GM18508 (cell line): ENCODE data around the gene TJP3.
A peak's percentile ranks its signal among the peaks of the same experiment; 100 is the strongest.

ENCODE experiments used
- ATAC-seq: cut with Tn5 transposase; IDR thresholded peaks from one replicate; pipeline ENCODE4 v1.9.1; 2021; ENCODE audit warnings: moderate number of reproducible peaks; ENCODE audit not compliant: insufficient read depth, unreplicated experiment

TJP3 gene

GRCh38 chr19:3700242-3701032 is 7.7 kb upstream of the TJP3 start, which contains the start of gene PIP5K1C:
TSS of gene PIP5K1C (minus strand) at chr19:3700468. CDS start at chr19:3700390, 78 bp downstream.
- peak; percentile 44 for ATAC-seq

GRCh38 chr19:3701200-3701599 is 7.0 kb upstream of the TJP3 start:
- no peak for ATAC-seq

- no peak for ATAC-seq
Measured at GRCh38 chr19:3707868-3708206, 347 bp upstream of the TJP3 start.

GRCh38 chr19:3710265-3710812 is 2.2 kb downstream of the TJP3 start:
- no peak for ATAC-seq

- no peak for ATAC-seq
Measured at GRCh38 chr19:3712663-3713611, 4.8 kb downstream of the TJP3 start.

GRCh38 chr19:3716147-3716668 is 8.0 kb downstream of the TJP3 start:
- no peak for ATAC-seq

- ATAC-seq: no peak
Measured at GRCh38 chr19:3719868-3720267, 11.7 kb downstream of the TJP3 start.

GRCh38 chr19:3720349-3720917 is 12.2 kb downstream of the TJP3 start:
- ATAC-seq: no peak

GRCh38 chr19:3721131-3721886 is 13.1 kb downstream of the TJP3 start:
- ATAC-seq: no peak

- ATAC-seq: no peak
Measured at GRCh38 chr19:3721887-3722442, 13.8 kb downstream of the TJP3 start.

GRCh38 chr19:3722443-3723109 is 14.4 kb downstream of the TJP3 start:
- ATAC-seq: no peak

- no peak for ATAC-seq
Measured at GRCh38 chr19:3723110-3723488, 14.9 kb downstream of the TJP3 start.

- no peak for ATAC-seq
Measured at GRCh38 chr19:3723883-3724282, 15.7 kb downstream of the TJP3 start.

GRCh38 chr19:3725121-3725520 is 16.9 kb downstream of the TJP3 start:
- ATAC-seq: no peak

GRCh38 chr19:3725640-3726310 is 17.6 kb downstream of the TJP3 start:
- no peak for ATAC-seq

- ATAC-seq: no peak
Measured at GRCh38 chr19:3730457-3730958, 22.3 kb downstream of the TJP3 start.

GRCh38 chr19:3732108-3732507 is 23.9 kb downstream of the TJP3 start:
- no peak for ATAC-seq
